Measurements from ENCODE around the gene CBLN4.

The CBLN4 gene

GRCh38 chr20:55977690-55978459 lies 27.4 kb downstream of the CBLN4 start:
- no peak for TF ChIP-seq POLR2A (IDR thresholded peaks at IDR 0.05; ENCODE audit: low read depth, low read length)
- DNase-seq (ENCODE audit: insufficient read length, low spot score) (no peak), FAIRE-seq (no peak)

GRCh38 chr20:55974491-55975202 lies 30.7 kb downstream of the CBLN4 start:
- no peak for FAIRE-seq

GRCh38 chr20:55964790-55965189 lies 40.5 kb downstream of the CBLN4 start:
- DNase-seq (ENCODE audit: insufficient read length, low spot score) = no peak
- no peak for TF ChIP-seq POLR2A (IDR thresholded peaks at IDR 0.05; ENCODE audit: low read depth, low read length)
- FAIRE-seq = no peak

More at GRCh38 chr20:55974491-55975202, 30.7 kb downstream of the CBLN4 start:
- no peak for TF ChIP-seq POLR2A (IDR thresholded peaks at IDR 0.05; ENCODE audit: low read depth, low read length)
- no peak for DNase-seq (ENCODE audit: insufficient read length, low spot score)

- TF ChIP-seq POLR2A (IDR thresholded peaks at IDR 0.05; ENCODE audit: low read depth, low read length) = no peak
- DNase-seq (ENCODE audit: insufficient read length, low spot score) = no peak
- FAIRE-seq = no peak
These were observed 43.7 kb downstream of the CBLN4 start for GRCh38 chr20:55961376-55962330.

GRCh38 chr20:55953201-55953600 lies 52.1 kb downstream of the CBLN4 start:
- DNase-seq (ENCODE audit: insufficient read length, low spot score) = no peak
- no peak for TF ChIP-seq POLR2A (IDR thresholded peaks at IDR 0.05; ENCODE audit: low read depth, low read length)
- FAIRE-seq = no peak

- TF ChIP-seq POLR2A (IDR thresholded peaks at IDR 0.05; ENCODE audit: low read depth, low read length) = no peak
- no peak for FAIRE-seq
- DNase-seq (ENCODE audit: insufficient read length, low spot score) = no peak
These were observed 57.6 kb downstream of the CBLN4 start for GRCh38 chr20:55947701-55948100.

All from H54 (cell line).